HUDEP-2 (cell line): ENCODE measurements around the gene TMEM167B.
"Not testable (repeated sequence)": the region's sequence is repeated elsewhere in the genome, so short reads cannot be mapped to it uniquely, and the experiment has no call there.

Experiments
- DNase-seq, 76 experiments: peaks; one replicate each; lab custom pipeline; 2025; ENCODE audit not compliant: unreplicated experiment in 76 of 76; lab: John Stamatoyannopoulos, UW

Gene TMEM167B

DNA sequence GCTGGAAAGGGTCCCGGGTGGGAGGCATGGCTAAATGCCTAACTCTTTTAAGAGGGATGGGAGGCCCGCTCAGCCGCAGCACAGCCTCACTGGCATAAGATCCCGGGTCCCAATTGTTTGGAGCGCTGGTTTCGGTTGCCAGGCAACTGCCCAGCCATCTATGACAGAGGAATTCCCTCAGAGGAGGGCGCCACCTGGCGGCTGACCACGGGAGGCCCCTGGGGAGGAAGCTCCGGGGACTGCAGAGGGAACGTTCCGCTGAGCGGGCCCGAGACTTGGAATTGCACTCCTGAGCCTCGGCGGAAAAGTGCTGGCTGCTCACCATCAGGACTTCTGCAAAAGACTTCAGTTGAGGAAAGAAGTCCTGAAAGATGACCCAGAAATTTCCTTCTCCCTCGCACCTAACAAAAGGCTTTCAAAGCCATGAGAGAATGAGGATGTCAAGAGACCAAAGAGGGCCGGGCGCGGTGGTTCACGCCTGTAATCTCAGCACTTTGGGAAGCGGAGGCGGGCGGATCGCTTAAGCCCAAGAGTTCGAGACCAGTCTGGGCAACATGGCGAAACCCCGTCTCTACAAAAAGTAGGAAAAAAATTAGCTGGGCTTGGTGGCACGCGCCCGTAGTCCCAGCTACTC is 22.2 kb downstream of the TMEM167B start:
- DNase-seq = peak in 73 of 76 experiments; percentile 14 to 90 (median 74)

GRCh38 chr1:109113590-109114341 is 23.2 kb downstream of the TMEM167B start, which contains the start of gene ELAPOR1:
TSS of gene ELAPOR1 (plus strand) at chr1:109114115. CDS start at chr1:109114184, 69 bp downstream.
- peak in 12 of 76 experiments; percentile 5 to 44 (median 13) for DNase-seq

DNA sequence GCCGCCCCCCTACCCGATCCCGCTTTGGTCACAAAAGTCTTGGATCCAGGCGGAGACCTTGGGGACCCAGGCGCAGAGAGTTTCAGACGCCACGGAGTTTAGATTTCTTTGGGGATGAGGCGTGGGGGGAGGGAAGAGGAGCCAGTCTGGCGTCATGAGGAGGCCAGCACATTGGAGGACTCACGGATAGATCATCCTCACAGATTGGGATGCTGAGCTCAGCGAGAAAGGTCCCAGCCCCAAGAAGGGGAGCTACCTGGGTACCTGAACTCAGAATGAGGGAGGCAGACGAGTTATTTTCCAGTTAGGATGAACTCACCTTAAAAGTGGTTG is 23.7 kb downstream of the TMEM167B start:
- no peak for DNase-seq

DNA sequence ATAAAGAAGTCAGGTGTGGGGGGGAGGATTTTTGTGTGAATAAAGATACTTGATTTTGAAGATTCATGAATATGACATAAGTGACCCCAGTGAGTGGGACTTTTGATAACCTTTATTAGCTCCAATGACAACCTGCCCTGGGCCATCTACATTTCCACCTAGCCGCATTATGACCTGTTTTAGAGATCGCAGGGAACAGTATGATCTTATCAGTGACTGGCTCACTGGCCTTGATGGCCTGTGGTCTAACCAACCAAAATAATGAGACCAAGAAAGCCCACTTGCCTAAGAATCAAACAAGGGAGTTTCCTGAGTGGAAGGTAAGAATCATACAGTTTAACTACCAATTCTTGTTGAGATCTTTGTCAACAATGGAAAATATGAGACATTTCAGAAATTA is 25.1 kb downstream of the TMEM167B start:
- no peak for DNase-seq

- no peak for DNase-seq
These were observed 25.7 kb downstream of the TMEM167B start for GRCh38 chr1:109116286-109116685.

- DNase-seq = no peak
These were observed 27.5 kb downstream of the TMEM167B start for GRCh38 chr1:109118089-109118488.

GRCh38 chr1:109120356-109120755 is 29.8 kb downstream of the TMEM167B start:
- DNase-seq = no peak

DNA sequence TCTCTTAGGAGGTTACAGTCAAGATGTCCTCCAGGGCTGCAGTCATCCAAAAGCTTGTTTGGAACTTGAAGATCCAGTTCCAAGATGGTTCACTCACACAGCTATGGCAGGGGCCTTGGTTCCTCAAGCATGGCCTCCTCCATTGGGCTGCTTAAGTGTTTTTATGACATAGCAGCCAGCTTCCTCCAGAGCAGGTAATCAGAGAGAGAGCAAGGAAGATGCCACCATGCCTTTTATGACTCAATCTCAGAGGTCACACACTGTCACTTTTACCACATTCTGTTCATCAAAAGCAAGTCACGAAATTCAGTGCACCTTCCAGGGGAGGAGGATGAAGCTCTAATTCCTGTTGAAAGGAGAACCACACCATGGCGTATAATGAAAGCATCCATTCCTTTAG is 40.5 kb downstream of the TMEM167B start:
- no peak for DNase-seq

- DNase-seq = no peak
These were observed 41.2 kb downstream of the TMEM167B start for GRCh38 chr1:109131800-109132199.

- no peak for DNase-seq
These were observed 42.6 kb downstream of the TMEM167B start for GRCh38 chr1:109133002-109133706.

- DNase-seq = peak in 3 of 76 experiments; percentile 14 to 15 (median 14)
These were observed 43.3 kb downstream of the TMEM167B start for GRCh38 chr1:109133815-109134214.

DNA sequence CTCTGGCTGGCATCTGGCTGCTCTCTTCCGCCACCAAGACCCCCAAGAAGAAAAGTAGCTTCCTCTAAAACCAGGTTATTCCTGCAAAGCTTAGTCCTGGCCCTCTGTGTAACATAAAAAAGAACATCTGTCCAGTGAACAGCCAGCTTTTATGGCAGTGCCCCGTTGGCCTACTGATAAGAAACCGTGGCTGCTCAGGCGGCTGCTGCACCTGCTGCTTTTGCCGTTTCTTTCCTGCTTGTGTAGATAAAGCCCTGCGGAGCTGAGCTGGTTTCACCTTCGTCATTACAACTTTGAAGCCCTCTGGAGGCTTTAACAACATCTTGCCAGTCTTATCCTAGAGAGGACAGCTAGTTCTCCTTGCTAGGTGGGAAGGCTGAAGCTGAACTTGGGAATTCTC is 43.9 kb downstream of the TMEM167B start:
- peak in 74 of 76 experiments; percentile 6 to 88 (median 62) for DNase-seq

- DNase-seq = no peak
These were observed 45.4 kb downstream of the TMEM167B start for GRCh38 chr1:109135940-109136339.

GRCh38 chr1:109136766-109137165 is 46.2 kb downstream of the TMEM167B start:
- no peak for DNase-seq

DNA sequence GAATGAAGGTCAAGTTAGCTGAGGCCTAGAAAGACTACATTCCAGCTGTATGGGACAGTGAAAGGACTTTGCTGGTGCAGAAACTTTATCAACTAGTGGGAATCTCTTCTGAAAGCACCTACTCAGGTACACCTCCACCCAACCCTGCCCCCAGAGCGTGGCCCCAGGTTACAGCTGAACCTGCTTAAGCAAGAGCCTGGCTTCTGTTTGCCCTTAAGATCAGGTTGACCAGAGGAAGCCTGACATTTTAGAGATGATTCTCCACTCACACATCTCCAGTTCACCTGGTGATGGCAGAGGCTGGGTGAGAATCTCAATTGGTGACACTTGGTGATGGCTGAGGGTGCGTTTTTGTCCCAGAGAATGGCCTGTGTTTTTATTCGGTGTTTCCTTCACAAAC is 47.4 kb downstream of the TMEM167B start:
- DNase-seq = no peak

- DNase-seq = no peak
These were observed 47.8 kb downstream of the TMEM167B start for GRCh38 chr1:109138358-109138757.

DNA sequence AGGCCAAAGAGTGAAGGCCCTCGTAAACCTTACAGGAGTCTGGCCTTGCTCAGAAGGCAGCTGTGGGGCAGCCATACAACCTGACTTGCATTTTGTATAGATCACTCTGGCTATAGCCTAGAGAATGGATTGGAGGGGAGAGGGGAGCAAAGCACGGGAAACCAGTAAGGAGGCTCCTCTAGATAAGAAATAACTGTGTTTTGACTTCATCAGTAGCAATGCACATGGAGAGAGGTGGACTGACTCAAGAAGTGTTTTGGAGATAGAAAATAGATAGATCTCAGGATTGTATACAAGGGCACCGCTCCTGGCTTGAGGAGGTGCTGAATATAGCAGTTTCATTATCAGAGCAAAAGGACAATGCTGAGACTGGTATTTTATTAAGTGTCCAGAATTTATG is 49.8 kb downstream of the TMEM167B start:
- DNase-seq = peak in 5 of 76 experiments; percentile 5 to 15 (median 11)

DNA sequence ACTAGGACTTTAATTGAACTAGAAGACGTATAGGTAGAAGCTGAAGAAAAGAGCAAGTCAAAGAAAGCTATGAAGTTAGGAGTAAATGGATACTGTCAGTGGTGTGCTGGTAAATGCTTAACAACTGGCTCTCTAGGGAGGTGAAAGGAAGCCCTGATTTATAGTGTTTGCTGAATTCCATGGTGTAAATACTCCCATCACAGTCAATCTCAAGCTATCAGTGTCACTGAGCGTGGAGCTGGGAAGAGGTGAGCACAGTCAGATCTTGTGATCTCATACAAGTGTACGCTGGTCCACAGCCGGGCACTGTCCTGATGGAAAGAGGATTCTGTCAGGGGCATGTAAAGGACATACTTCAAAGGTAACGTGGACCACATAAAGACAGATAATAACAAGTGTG is 51.7 kb downstream of the TMEM167B start:
- no peak for DNase-seq

DNA sequence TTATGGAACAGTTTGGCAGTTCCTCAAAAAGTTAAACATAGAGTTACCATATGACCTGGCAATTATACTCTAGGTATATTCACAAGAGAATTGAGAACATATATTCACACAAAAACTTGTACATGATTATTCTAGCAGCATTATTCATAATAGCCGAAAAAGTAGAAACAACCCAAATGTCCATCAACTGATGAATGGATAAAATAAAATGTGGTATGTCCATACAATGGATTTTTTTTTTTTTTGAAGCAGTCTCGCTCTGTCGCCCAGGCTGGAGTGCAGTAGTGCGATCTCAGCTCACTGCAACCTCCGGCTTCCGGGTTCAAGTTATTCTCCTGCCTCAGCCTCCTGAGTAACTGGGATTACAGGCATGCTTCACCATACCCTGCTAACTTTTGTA is 52.2 kb downstream of the TMEM167B start:
- not testable (repeated sequence) for DNase-seq
